ENCODE data around the gene RBM20. TPM values are rescaled to one million over a fixed set of nuclear protein-coding genes. Genes with fewer than 3 reads are reported as not detected.
A peak's percentile ranks its signal among the peaks of the same experiment; 100 is the strongest.

The RBM20 gene
- total and polyA plus RNA-seq, 2 experiments from 2014 or later, result 0.05 to 0.17 TPM

DNA sequence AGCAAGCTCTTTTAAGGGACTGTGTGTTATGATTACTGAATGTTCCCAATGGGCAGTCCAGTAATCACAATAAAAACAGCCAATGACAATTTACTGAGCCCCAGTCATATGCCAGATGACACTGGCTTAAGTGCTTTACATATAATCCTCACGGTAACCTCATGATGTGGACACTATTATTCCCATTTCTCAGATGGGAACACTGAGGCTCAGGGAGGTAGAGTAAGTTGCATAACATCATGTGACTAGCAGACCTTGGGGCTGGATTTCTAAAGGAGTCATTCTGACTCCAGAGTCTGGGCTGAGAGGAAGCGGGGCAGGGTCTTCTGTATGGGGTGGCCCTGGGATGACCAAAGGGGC lies 7.6 kb upstream of the RBM20 start (continued):
- TF ChIP-seq, protein P1, sequence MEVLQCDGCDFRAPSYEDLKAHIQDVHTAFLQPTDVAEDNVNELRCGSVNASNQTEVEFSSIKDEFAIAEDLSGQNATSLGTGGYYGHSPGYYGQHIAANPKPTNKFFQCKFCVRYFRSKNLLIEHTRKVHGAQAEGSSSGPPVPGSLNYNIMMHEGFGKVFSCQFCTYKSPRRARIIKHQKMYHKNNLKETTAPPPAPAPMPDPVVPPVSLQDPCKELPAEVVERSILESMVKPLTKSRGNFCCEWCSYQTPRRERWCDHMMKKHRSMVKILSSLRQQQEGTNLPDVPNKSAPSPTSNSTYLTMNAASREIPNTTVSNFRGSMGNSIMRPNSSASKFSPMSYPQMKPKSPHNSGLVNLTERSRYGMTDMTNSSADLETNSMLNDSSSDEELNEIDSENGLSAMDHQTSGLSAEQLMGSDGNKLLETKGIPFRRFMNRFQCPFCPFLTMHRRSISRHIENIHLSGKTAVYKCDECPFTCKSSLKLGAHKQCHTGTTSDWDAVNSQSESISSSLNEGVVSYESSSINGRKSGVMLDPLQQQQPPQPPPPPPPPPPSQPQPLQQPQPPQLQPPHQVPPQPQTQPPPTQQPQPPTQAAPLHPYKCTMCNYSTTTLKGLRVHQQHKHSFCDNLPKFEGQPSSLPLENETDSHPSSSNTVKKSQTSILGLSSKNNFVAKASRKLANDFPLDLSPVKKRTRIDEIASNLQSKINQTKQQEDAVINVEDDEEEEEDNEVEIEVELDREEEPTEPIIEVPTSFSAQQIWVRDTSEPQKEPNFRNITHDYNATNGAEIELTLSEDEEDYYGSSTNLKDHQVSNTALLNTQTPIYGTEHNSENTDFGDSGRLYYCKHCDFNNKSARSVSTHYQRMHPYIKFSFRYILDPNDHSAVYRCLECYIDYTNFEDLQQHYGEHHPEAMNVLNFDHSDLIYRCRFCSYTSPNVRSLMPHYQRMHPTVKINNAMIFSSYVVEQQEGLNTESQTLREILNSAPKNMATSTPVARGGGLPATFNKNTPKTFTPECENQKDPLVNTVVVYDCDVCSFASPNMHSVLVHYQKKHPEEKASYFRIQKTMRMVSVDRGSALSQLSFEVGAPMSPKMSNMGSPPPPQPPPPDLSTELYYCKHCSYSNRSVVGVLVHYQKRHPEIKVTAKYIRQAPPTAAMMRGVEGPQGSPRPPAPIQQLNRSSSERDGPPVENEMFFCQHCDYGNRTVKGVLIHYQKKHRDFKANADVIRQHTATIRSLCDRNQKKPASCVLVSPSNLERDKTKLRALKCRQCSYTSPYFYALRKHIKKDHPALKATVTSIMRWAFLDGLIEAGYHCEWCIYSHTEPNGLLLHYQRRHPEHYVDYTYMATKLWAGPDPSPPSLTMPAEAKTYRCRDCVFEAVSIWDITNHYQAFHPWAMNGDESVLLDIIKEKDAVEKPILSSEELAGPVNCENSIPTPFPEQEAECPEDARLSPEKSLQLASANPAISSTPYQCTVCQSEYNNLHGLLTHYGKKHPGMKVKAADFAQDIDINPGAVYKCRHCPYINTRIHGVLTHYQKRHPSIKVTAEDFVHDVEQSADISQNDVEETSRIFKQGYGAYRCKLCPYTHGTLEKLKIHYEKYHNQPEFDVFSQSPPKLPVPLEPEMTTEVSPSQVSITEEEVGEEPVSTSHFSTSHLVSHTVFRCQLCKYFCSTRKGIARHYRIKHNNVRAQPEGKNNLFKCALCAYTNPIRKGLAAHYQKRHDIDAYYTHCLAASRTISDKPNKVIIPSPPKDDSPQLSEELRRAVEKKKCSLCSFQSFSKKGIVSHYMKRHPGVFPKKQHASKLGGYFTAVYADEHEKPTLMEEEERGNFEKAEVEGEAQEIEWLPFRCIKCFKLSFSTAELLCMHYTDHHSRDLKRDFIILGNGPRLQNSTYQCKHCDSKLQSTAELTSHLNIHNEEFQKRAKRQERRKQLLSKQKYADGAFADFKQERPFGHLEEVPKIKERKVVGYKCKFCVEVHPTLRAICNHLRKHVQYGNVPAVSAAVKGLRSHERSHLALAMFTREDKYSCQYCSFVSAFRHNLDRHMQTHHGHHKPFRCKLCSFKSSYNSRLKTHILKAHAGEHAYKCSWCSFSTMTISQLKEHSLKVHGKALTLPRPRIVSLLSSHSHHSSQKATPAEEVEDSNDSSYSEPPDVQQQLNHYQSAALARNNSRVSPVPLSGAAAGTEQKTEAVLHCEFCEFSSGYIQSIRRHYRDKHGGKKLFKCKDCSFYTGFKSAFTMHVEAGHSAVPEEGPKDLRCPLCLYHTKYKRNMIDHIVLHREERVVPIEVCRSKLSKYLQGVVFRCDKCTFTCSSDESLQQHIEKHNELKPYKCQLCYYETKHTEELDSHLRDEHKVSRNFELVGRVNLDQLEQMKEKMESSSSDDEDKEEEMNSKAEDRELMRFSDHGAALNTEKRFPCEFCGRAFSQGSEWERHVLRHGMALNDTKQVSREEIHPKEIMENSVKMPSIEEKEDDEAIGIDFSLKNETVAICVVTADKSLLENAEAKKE (CRISPR knock-in tag; IDR thresholded peaks at IDR 0.05), result no peak
- TF ChIP-seq EZH2 (IDR thresholded peaks at IDR 0.05; ENCODE audit: low read depth, unreplicated experiment) (no peak), ZNF331 (CRISPR knock-in tag; IDR thresholded peaks at IDR 0.05; ENCODE audit: low read depth) (no peak)
- TF ChIP-seq, protein P2, sequence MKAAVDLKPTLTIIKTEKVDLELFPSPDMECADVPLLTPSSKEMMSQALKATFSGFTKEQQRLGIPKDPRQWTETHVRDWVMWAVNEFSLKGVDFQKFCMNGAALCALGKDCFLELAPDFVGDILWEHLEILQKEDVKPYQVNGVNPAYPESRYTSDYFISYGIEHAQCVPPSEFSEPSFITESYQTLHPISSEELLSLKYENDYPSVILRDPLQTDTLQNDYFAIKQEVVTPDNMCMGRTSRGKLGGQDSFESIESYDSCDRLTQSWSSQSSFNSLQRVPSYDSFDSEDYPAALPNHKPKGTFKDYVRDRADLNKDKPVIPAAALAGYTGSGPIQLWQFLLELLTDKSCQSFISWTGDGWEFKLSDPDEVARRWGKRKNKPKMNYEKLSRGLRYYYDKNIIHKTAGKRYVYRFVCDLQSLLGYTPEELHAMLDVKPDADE (IDR thresholded peaks at IDR 0.05), result no peak

DNA sequence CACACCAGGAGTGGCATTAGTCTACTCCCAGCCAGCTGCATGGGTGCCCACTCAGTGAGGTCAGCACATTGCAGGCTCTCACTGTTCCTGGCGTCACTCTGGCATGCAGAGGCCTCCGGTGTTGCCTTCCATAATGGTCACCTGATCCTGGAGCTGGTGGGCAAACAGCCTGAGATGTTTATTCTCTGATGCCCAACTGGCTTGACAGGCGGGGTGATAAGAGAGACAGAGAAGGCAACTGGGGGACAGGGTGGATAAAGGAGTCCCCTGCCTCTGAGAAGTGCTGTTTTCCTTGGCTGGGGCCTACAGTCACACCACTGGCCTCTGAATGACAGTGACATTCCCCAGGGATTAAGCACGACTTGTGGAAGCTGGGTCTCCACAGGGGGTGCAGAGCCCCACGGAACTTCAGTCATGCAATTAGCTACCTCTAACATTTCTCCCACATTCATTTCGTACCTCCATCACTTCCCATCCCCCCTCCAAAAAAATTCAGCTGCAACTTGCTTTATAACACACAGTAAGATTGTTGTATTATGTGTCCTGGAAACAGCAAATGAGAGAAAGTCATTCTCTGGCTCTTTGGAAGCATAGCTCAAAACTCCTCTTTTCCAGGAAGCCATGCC lies 7.1 kb upstream of the RBM20 start:
- Mint-ChIP-seq H3K4me1 (peaks cover 31% of the 10 kb centered on the region), H3K36me3 (ENCODE audit: low read depth) (no peaks in the 10 kb centered on the region), H3K27ac (no peak overlapping the region), H3K4me3 (no peak overlapping the region), H3K27me3 (ENCODE audit: insufficient read depth, low read depth, poor library complexity) (peaks cover 14% of the 10 kb centered on the region), H3K9me3 (no peaks in the 10 kb centered on the region)
- H3K4me1 ChIP-seq (ENCODE audit: insufficient read depth), result peaks cover 28% of the 10 kb centered on the region
- H3K27me3 ChIP-seq (ENCODE audit: insufficient read depth), result peaks cover 7% of the 10 kb centered on the region
- DNase-seq (ENCODE audit: low spot score) (peak; percentile 40), ATAC-seq (peak; percentile 58)
- H2AFZ ChIP-seq, result peak overlapping the region; percentile 45; the same call in 1 of the 2 replicates
- H3F3A ChIP-seq (replicated peaks; ENCODE audit: low read depth), result 0 out of 2 replicates have a peak, but pooled peaks cover 8% of the 10 kb centered on the region
- H3K79me2 ChIP-seq (replicated peaks; ENCODE audit: insufficient read depth), result no peaks in the 10 kb centered on the region
- no peaks in the 10 kb centered on the region for H3K36me3 ChIP-seq (ENCODE audit: insufficient read depth)
- peak overlapping the region; percentile 67; the same call in 1 of the 2 replicates for H3K4me2 ChIP-seq
- no peak overlapping the region for H3K27ac ChIP-seq (ENCODE audit: low read depth)
- no peaks in the 10 kb centered on the region for H3K9me2 ChIP-seq (ENCODE audit: insufficient read depth)
- H3K4me3 ChIP-seq, result no peak overlapping the region
- H4K20me1 ChIP-seq (replicated peaks; ENCODE audit: insufficient read depth), result no peaks in the 10 kb centered on the region
- TF ChIP-seq JUNB (IDR thresholded peaks at IDR 0.05; ENCODE audit: unreplicated experiment), result no peak
- TF ChIP-seq NANOG (IDR thresholded peaks at IDR 0.05; ENCODE audit: borderline replicate concordance), result no peak
- no peak for TF ChIP-seq STAT1 (IDR thresholded peaks at IDR 0.05; ENCODE audit: unreplicated experiment)
- TF ChIP-seq ZNF114 (CRISPR knock-in tag; IDR thresholded peaks at IDR 0.05), result no peak
- TF ChIP-seq EZH2 (IDR thresholded peaks at IDR 0.05; ENCODE audit: low read depth, unreplicated experiment), result no peak
- TF ChIP-seq, protein P1 (CRISPR knock-in tag; IDR thresholded peaks at IDR 0.05), result no peak

Data from GM23338 (cell line).